ENCODE measurements around the gene PTEN. TPM values are rescaled to one million over a fixed set of nuclear protein-coding genes. Genes with fewer than 3 reads are reported as not detected.
"Not testable (repeated sequence)": the region's sequence is repeated elsewhere in the genome, so short reads cannot be mapped to it uniquely, and the experiment has no call there.

Gene PTEN
- total RNA-seq, 2 experiments from 2014 or later = 91.3 to 93.9 TPM

DNA sequence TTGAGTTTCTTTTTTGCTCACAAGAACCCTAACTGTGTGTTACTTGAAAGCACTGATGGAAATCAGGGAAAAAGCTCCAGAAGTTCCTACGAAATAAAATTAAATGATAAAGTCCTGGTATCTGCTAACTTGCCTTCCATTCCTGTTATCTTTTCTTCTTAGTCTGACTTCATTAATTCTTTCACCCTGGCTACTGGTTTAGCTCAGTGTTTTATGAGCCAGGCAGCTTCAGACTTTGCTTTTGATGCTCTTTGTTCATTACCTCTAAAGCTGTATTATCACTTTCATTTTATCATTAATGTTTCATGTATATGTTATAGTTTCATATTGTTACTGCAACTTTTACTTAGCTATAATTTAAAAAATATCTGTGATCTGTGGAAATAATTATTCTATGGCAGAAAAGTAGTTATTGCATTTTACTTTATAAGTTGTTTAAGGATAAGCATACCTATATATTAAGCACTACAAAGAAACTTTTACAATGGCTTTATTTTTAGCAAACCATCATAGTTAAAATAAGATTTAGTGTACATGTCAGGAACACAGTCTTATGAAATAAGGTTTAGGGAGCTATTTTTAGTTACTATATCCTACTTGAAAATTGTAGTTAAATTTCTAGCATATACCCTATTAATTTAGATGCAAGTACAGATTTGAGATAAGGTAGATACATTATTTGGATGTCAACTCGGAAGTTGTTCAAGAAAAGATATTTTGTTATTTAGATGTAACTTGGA, 19.3 kb downstream of the PTEN start:
- DNase-seq = no peak
- ChIA-PET CTCF (no interaction called here), POLR2A (interaction anchor here (0.7 kb wide), 1 partner anchor 388 kb away, joined by 3 read pairs; no protein-coding TSS in a partner anchor)
- Mint-ChIP-seq H3K4me1 (peaks cover 22% of the 10 kb centered on the region), H3K9me3 (peaks cover 27% of the 10 kb centered on the region), H3K4me3 (no peak overlapping the region), H3K27me3 (no peaks in the 10 kb centered on the region), H3K36me3 (ENCODE audit: low read depth) (peaks cover 76% of the 10 kb centered on the region), H3K27ac (no peak overlapping the region)

DNA sequence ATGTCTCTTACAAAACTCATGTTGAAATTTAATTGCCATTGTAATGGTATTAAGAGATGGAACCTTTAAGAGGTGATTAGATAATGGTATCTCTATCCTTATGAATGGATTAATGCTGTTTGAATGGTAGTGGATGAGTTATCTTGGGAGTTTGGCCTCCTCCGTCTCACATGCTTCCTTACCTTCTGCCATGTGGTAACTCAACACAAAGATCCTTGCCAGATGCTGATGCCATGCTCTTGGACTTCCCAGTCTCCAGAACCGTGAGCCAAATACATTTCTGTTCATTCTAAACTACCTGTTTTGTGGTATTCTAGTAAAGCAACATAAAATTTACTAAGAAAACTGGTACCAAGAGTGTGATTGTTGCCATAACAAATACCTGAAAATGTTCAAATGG, 23.2 kb downstream of the PTEN start:
- POLR2A ChIA-PET = no interaction called here
- no peaks in the 10 kb centered on the region for H3K27me3 Mint-ChIP-seq
- DNase-seq = no peak
- no peak overlapping the region for H3K4me3 Mint-ChIP-seq
- peak overlapping the region; percentile 19 for H3K27ac Mint-ChIP-seq
- peaks cover 54% of the 10 kb centered on the region for H3K36me3 Mint-ChIP-seq (ENCODE audit: low read depth)
- peaks cover 19% of the 10 kb centered on the region for H3K9me3 Mint-ChIP-seq
- H3K4me1 Mint-ChIP-seq = peaks cover 8% of the 10 kb centered on the region
- CTCF ChIA-PET = no interaction called here

DNA sequence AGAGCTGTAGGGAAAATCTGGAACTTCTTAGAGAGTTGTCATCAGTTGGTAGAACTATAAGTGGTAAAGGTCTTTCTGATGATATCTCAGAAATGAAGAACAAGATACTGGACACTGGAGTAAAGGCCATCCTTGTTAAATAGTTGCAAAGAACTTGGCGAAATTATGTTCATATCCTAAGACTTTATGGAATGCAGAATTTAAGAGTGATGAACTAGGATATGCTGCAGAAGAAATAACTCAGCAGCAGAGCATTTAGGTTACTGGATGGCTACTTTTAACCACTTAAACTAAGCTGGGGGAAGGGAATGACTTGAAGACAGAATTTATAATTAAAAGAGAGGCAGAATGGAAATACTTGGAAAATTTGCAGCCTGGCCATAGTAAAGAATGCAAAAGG, 23.7 kb downstream of the PTEN start:
- no peak overlapping the region for H3K27ac Mint-ChIP-seq
- H3K9me3 Mint-ChIP-seq = peaks cover 16% of the 10 kb centered on the region
- no peak for DNase-seq
- no peak overlapping the region for H3K4me3 Mint-ChIP-seq
- no peaks in the 10 kb centered on the region for H3K27me3 Mint-ChIP-seq
- H3K36me3 Mint-ChIP-seq (ENCODE audit: low read depth) = peaks cover 50% of the 10 kb centered on the region
- ChIA-PET POLR2A (no interaction called here), CTCF (interaction anchor here (0.6 kb wide), 1 partner anchor 1065 kb away, joined by 3 read pairs; no protein-coding TSS in a partner anchor)
- H3K4me1 Mint-ChIP-seq = peaks cover 3% of the 10 kb centered on the region

DNA sequence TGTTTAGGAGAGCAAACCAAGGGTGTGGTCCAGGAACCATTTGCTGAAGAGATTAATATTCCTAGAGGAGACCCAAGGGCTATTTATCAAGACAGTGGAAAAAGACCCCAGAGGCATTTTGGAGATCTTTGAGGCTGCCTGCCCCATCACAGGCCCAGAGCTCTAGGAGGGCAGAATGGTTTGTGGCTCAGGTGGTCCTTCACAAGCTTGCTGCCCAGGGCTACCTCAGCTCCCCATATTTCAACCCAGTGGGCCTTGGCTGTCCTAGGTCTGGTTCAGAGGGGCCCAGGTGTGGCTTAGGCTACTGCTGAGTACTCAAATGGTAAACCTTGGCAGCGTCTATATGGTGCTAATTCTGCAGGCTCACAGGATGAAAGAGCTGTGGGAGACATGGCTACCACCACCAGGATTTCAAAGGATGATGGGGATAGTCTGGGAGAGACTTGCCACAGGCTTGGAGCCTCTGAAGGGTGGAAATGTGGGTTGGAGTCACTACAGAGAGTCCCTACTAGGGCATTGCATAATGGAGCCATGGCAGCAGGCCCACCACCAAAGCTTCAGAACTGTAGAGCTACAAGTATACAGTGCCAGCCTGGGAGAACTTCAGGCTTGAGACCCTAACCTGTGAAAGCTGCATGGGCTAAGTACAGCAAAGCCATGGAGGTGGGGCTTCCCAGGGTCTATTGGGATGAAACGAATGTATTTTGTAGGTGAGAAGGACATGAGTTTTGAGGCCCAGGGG, 24.3 kb downstream of the PTEN start:
- no peak overlapping the region for H3K4me3 Mint-ChIP-seq
- no peak for DNase-seq
- H3K27me3 Mint-ChIP-seq = no peaks in the 10 kb centered on the region
- CTCF ChIA-PET = interaction anchor here (0.6 to 0.9 kb wide), 2 partner anchors 24 to 1065 kb away, joined by 3 read pairs; no protein-coding TSS in a partner anchor
- H3K9me3 Mint-ChIP-seq = peaks cover 16% of the 10 kb centered on the region
- peaks cover 3% of the 10 kb centered on the region for H3K4me1 Mint-ChIP-seq
- H3K36me3 Mint-ChIP-seq (ENCODE audit: low read depth) = peaks cover 52% of the 10 kb centered on the region
- no peak overlapping the region for H3K27ac Mint-ChIP-seq
- POLR2A ChIA-PET = no interaction called here

DNA sequence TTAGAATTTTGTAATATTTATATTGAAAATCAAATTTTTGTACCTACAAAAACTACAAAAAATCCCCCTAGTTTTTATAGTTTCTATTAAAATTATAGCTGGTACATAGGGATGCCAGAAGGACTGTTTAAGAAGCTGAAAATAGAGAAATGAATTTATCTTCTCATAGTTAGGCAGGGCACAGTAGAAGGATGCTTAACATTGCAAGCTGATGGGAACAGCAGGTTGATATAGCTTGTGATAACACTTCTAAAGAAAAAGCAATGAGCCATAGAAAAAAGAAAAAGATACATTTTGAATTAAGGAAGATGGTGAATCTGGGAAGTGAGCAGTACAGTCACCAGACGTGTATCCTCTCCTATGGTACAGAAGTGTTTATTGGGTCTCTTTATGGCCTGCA, 32.0 kb downstream of the PTEN start:
- H3K9me3 Mint-ChIP-seq = peaks cover 13% of the 10 kb centered on the region
- H3K27ac Mint-ChIP-seq = no peak overlapping the region
- H3K4me3 Mint-ChIP-seq = no peak overlapping the region
- H3K4me1 Mint-ChIP-seq = peaks cover 10% of the 10 kb centered on the region
- ChIA-PET CTCF (interaction anchor here (0.5 to 1.0 kb wide), 2 partner anchors 10 to 14 kb away, joined by 3 read pairs; no protein-coding TSS in a partner anchor), POLR2A (no interaction called here)
- no peak for DNase-seq
- peaks cover 69% of the 10 kb centered on the region for H3K36me3 Mint-ChIP-seq (ENCODE audit: low read depth)
- no peaks in the 10 kb centered on the region for H3K27me3 Mint-ChIP-seq

DNA sequence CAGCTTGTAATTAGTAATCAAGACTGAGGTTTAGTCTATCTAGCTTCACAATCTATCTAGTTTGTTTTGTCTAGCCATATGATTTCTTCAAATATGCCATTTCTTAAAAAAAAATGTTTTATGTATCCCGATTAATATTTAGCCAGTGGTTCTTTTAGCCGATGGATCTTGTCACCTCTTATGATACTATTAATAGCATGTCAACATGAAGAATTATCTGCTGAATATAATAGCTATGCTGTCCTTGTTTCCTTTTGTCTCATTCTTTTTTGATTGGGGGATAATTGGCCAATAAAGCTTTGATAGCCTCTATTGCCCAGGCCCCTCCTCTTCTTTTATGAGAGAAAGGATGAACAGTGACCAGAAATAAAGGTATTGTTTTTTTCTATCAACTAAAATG, 32.8 kb downstream of the PTEN start:
- H3K9me3 Mint-ChIP-seq = peaks cover 19% of the 10 kb centered on the region
- no peak for DNase-seq
- H3K36me3 Mint-ChIP-seq (ENCODE audit: low read depth) = peaks cover 77% of the 10 kb centered on the region
- H3K4me1 Mint-ChIP-seq = peaks cover 17% of the 10 kb centered on the region
- H3K4me3 Mint-ChIP-seq = no peak overlapping the region
- no peak overlapping the region for H3K27ac Mint-ChIP-seq
- no peaks in the 10 kb centered on the region for H3K27me3 Mint-ChIP-seq
- ChIA-PET POLR2A (interaction anchor here (0.7 kb wide), 1 partner anchor 23 kb away, joined by 6 read pairs; no protein-coding TSS in a partner anchor), CTCF (no interaction called here)

DNA sequence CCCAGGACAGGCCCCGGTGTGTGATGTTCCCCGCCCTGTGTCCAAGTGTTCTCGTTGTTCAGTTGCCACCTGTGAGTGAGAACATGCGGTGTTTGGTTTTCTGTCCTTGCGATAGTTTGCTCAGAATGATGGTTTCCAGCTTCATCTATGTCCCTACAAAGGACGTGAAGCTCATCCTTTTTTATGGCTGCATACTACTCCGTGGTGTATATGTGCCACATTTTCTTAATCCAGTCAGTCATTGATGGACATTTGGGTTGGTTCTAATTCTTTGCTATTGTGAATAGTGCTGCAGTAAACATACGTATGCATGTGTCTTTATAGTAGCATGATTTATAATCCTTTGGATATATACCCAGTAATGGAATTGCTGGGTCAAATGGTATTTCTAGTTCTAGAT, 34.5 kb downstream of the PTEN start:
- H3K36me3 Mint-ChIP-seq (ENCODE audit: low read depth) = peaks cover 88% of the 10 kb centered on the region
- CTCF ChIA-PET, POLR2A ChIA-PET, H3K4me3 Mint-ChIP-seq, DNase-seq, H3K27ac Mint-ChIP-seq, H3K27me3 Mint-ChIP-seq: not testable (repeated sequence)
- peaks cover 18% of the 10 kb centered on the region for H3K4me1 Mint-ChIP-seq
- peaks cover 30% of the 10 kb centered on the region for H3K9me3 Mint-ChIP-seq

DNA sequence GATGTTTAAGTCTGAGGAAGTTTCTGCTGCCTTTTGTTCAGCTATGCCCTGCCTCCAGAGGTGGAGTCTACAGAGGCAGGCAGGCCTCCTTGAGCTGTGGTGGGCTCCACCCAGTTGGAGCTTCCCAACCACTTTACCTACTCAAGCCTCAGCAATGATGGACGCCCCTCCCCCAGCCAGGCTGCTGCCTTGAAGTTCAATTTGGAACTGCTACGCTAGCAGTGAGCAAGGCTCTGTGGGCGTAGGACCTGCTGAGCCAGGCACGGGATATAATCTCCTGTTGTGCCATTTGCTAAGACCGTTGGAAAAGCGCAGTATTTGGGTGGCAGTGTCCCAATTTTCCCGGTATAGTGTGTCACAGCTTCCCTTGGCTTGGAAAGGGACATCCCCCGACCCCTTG, 40.0 kb downstream of the PTEN start:
- H3K27ac Mint-ChIP-seq, H3K4me3 Mint-ChIP-seq, H3K27me3 Mint-ChIP-seq, POLR2A ChIA-PET, DNase-seq: not testable (repeated sequence)
- Mint-ChIP-seq H3K9me3 (peaks cover 32% of the 10 kb centered on the region), H3K4me1 (peaks cover 20% of the 10 kb centered on the region), H3K36me3 (ENCODE audit: low read depth) (peaks cover 93% of the 10 kb centered on the region)
- CTCF ChIA-PET = interaction anchor here (1.5 kb wide), 1 partner anchor 8 kb away, joined by 3 read pairs; no protein-coding TSS in a partner anchor

DNA sequence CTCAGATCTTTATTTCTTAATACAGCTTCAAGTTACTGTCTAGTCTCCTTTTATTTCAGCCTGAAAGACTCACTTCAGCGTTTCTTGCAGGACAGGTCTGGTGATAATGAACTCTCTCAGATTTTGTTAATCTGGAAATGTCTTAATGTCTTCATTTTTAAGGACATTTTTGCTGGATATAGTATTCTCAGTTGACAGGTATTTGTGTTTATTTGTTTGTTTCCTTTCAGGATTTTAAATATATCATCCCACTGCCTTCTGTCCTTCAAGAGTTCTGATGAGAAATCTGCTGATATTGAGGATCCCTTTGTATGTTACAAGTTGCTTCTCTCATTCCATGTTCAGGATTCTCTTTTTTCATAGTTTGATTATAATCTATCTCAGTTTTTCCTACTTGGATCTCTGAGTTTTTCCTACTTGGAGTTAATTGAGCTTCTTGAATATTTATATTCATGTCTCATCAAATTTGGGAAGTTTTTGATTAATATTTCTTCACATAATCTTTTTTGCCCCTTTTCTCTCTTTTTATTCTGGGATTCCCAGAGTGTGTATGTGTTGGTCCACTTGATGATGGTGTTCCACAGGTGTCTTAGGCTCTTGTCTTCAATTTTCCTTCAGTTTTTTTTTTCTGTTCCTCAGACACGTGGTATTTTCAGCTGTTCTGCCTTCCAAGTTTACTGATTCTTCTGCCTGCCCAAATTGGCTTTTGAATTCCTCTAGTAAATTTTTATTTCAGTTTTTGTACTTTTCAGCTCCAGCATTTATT, 49.9 kb downstream of the PTEN start:
- H3K9me3 Mint-ChIP-seq = peaks cover 35% of the 10 kb centered on the region
- no peak overlapping the region for H3K27ac Mint-ChIP-seq
- no peak for DNase-seq
- ChIA-PET CTCF (no interaction called here), POLR2A (no interaction called here)
- H3K36me3 Mint-ChIP-seq (ENCODE audit: low read depth) = peaks cover 87% of the 10 kb centered on the region
- H3K27me3 Mint-ChIP-seq = no peaks in the 10 kb centered on the region
- H3K4me3 Mint-ChIP-seq = no peak overlapping the region
- H3K4me1 Mint-ChIP-seq = peaks cover 30% of the 10 kb centered on the region

DNA sequence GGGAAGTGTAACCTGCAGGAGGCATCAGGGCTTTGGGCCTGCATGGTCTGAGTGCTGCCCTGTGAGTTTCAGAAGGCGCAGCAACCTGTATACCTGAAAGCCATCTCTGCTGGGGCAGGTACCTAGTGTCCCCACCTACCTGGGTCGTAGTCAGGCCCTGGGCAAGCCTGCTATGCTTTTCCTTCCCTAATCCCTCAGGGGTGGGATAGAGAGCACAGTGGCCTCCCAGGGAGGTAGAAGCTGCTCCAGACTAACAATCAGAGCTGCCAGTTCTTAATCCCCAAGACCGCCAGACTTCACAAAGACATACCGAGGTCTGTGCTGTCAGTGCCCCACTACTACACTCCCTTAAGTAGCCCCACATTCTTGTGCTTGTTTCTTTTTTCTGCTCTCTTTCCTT, 52.0 kb downstream of the PTEN start:
- ChIA-PET POLR2A (no interaction called here), CTCF (no interaction called here)
- H3K27me3 Mint-ChIP-seq = no peaks in the 10 kb centered on the region
- H3K36me3 Mint-ChIP-seq (ENCODE audit: low read depth) = peaks cover 76% of the 10 kb centered on the region
- peaks cover 31% of the 10 kb centered on the region for H3K9me3 Mint-ChIP-seq
- H3K27ac Mint-ChIP-seq = no peak overlapping the region
- no peak for DNase-seq
- peaks cover 34% of the 10 kb centered on the region for H3K4me1 Mint-ChIP-seq
- H3K4me3 Mint-ChIP-seq = no peak overlapping the region

DNA sequence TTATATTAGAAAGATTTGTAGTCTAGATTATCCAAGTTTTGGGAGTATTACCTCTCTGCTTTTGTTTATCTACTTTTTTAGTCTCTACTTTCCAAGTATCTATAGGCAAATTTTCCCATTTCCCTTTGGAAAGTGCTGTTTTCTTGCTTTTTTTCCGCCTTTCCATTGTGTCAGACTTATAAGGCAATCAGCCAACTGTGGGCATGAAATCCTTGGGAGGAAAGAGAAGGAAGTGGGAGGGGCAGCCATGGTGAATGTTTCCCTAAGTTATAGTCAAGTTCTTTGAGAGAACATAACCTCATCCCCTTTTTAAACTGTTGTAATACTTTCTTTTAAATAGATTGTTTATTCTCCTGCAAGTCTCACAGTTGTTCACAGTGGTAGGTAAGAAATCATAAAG, 52.6 kb downstream of the PTEN start:
- peaks cover 27% of the 10 kb centered on the region for H3K9me3 Mint-ChIP-seq
- H3K27me3 Mint-ChIP-seq = no peaks in the 10 kb centered on the region
- no peak overlapping the region for H3K4me3 Mint-ChIP-seq
- H3K27ac Mint-ChIP-seq = no peak overlapping the region
- H3K4me1 Mint-ChIP-seq = peaks cover 36% of the 10 kb centered on the region
- ChIA-PET POLR2A (no interaction called here), CTCF (no interaction called here)
- no peak for DNase-seq
- H3K36me3 Mint-ChIP-seq (ENCODE audit: low read depth) = peaks cover 73% of the 10 kb centered on the region

DNA sequence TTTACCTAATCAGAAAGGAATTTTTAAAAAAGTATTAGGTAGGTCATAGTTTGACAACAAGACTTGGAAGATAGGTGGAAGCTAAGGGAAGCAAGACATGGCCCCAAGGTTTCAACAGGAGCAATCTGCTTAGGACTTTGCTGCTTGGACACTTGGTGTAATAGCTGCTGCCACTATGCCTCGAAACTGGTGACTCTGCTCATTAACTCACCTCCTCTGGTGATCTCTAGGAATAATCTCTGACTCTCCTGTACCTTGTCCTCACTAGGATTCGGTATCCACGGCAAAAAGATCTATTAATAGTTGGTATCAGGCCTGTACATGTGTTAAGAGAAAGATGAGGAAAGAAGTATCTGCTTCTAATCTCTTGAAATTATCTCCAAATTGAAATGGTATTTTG, 53.1 kb downstream of the PTEN start:
- no peak for DNase-seq
- no peak overlapping the region for H3K4me3 Mint-ChIP-seq
- ChIA-PET POLR2A (no interaction called here), CTCF (no interaction called here)
- H3K9me3 Mint-ChIP-seq = peaks cover 27% of the 10 kb centered on the region
- no peak overlapping the region for H3K27ac Mint-ChIP-seq
- H3K27me3 Mint-ChIP-seq = no peaks in the 10 kb centered on the region
- peaks cover 37% of the 10 kb centered on the region for H3K4me1 Mint-ChIP-seq
- H3K36me3 Mint-ChIP-seq (ENCODE audit: low read depth) = peaks cover 73% of the 10 kb centered on the region
